GM19351 (cell line): Measurements from ENCODE around the gene INVS.
"Not testable (repeated sequence)": the region's sequence is repeated elsewhere in the genome, so short reads cannot be mapped to it uniquely, and the experiment has no call there.

ENCODE experiments used
- ATAC-seq: cut with Tn5 transposase; IDR thresholded peaks from one replicate; pipeline ENCODE4 v1.9.1; 2021; ENCODE audit warnings: mild to moderate bottlenecking, moderate library complexity; ENCODE audit not compliant: unreplicated experiment

Gene INVS

GRCh38 chr9:100098887-100099721 lies at the start of gene INVS, which contains the start of gene ERP44:
TSS of gene INVS (plus strand) at chr9:100099243. CDS start at chr9:100104522, 5,279 bp downstream.
TSS of gene ERP44 (minus strand) at chr9:100099000. CDS start at chr9:100098840, 160 bp downstream.
- peak; percentile 95 for ATAC-seq

- no peak for ATAC-seq
Observed at GRCh38 chr9:100049551-100049950, 49.5 kb upstream of the INVS start.

- no peak for ATAC-seq
Observed at GRCh38 chr9:100052375-100052774, 46.7 kb upstream of the INVS start.

- ATAC-seq = no peak
Observed at GRCh38 chr9:100056561-100056960, 42.5 kb upstream of the INVS start.

GRCh38 chr9:100057624-100058023 lies 41.4 kb upstream of the INVS start:
- ATAC-seq = no peak

GRCh38 chr9:100058699-100059579 lies 40.1 kb upstream of the INVS start:
- peak; percentile 94 for ATAC-seq

- ATAC-seq = not testable (repeated sequence)
Observed at GRCh38 chr9:100062683-100063082, 36.4 kb upstream of the INVS start.

GRCh38 chr9:100063185-100063584 lies 35.9 kb upstream of the INVS start:
- ATAC-seq = no peak

GRCh38 chr9:100064872-100065581 lies 34.0 kb upstream of the INVS start:
- no peak for ATAC-seq

GRCh38 chr9:100066539-100066938 lies 32.5 kb upstream of the INVS start:
- ATAC-seq = peak; percentile 86

GRCh38 chr9:100067990-100068389 lies 31.1 kb upstream of the INVS start:
- ATAC-seq = not testable (repeated sequence)

- ATAC-seq = not testable (repeated sequence)
Observed at GRCh38 chr9:100069068-100069467, 30.0 kb upstream of the INVS start.

- ATAC-seq = no peak
Observed at GRCh38 chr9:100070104-100071041, 28.7 kb upstream of the INVS start.

GRCh38 chr9:100071271-100071670 lies 27.8 kb upstream of the INVS start:
- no peak for ATAC-seq

GRCh38 chr9:100072805-100073204 lies 26.2 kb upstream of the INVS start:
- ATAC-seq = no peak

GRCh38 chr9:100074093-100074492 lies 24.9 kb upstream of the INVS start:
- no peak for ATAC-seq

- no peak for ATAC-seq
Observed at GRCh38 chr9:100074989-100075388, 24.1 kb upstream of the INVS start.

- not testable (repeated sequence) for ATAC-seq
Observed at GRCh38 chr9:100076256-100076655, 22.8 kb upstream of the INVS start.

GRCh38 chr9:100082782-100083181 lies 16.3 kb upstream of the INVS start:
- no peak for ATAC-seq
